GM19099 (cell line): ENCODE measurements around the gene CLGN.

Source experiments
- POLR2A ChIP-seq: IDR thresholded peaks from 3 replicates; pipeline ENCODE4 v1.6.1; 2011; ENCODE audit warnings: low read depth; ENCODE audit not compliant: insufficient read length; ENCODE audit errors: extremely low read depth

The CLGN gene, protein sequence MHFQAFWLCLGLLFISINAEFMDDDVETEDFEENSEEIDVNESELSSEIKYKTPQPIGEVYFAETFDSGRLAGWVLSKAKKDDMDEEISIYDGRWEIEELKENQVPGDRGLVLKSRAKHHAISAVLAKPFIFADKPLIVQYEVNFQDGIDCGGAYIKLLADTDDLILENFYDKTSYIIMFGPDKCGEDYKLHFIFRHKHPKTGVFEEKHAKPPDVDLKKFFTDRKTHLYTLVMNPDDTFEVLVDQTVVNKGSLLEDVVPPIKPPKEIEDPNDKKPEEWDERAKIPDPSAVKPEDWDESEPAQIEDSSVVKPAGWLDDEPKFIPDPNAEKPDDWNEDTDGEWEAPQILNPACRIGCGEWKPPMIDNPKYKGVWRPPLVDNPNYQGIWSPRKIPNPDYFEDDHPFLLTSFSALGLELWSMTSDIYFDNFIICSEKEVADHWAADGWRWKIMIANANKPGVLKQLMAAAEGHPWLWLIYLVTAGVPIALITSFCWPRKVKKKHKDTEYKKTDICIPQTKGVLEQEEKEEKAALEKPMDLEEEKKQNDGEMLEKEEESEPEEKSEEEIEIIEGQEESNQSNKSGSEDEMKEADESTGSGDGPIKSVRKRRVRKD

DNA sequence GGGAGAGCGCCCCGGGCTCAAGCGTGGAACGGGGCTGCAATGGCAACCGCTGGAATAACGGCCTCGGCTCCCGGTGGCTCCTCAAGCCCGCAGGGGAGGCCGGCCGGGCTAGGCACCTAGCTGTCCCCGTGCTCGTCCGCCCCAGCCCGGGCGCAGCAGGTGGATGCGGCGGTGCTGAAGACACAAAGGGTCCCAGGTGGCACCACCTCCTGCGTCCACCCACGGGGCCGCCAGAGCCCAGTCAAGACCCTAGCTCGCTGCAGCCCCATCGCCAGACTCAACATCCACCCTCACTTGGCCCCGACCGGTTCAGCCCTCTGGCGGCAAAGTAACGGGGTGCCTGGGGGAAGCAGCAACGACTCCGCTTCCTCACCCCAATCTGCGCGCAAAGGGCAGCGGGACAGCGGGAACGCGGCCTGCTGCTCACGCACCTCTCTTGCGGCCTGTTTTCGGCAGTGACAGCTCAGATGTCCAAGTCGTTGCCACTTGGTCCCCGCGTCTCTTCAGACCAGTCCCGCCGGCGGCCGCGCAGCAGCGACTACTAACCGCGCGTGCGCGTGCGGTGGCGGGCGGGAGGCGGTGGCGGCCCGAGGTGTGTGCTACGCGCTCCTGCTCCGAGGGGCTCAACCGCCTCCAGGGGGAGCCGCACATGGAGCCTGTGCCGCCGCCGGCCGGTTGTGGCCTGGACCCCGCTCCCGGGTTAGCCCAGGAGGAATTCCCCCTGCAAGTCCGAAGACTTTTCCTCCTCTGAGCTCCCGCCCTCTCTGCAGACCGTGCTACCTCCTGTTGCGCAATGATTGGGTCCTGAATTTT lies at the start of gene CLGN:
CLGN (minus strand) TSS at position 543 of the 813 bp plus-strand sequence. CDS start 14,570 bp downstream, outside the sequence.
- no peak for TF ChIP-seq POLR2A

DNA sequence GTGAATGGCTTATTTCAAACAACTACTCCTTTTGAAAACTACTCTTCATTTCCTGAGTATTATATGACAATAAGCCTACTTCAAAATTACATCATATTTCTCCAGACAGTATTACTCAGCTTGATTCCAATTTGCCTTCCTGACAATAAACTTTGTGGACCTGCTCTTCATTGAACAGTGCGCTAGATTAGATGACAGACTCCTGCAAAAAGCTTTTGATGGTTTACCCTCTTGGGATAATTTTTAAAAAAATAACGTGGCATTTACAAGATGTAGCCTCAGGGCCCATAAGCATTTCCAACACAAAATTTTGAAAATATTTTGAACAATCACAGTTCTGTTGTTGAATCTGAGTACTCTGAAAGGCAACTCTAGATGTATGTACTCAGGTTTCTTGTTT lies 44.7 kb upstream of the CLGN start:
- TF ChIP-seq POLR2A = no peak

DNA sequence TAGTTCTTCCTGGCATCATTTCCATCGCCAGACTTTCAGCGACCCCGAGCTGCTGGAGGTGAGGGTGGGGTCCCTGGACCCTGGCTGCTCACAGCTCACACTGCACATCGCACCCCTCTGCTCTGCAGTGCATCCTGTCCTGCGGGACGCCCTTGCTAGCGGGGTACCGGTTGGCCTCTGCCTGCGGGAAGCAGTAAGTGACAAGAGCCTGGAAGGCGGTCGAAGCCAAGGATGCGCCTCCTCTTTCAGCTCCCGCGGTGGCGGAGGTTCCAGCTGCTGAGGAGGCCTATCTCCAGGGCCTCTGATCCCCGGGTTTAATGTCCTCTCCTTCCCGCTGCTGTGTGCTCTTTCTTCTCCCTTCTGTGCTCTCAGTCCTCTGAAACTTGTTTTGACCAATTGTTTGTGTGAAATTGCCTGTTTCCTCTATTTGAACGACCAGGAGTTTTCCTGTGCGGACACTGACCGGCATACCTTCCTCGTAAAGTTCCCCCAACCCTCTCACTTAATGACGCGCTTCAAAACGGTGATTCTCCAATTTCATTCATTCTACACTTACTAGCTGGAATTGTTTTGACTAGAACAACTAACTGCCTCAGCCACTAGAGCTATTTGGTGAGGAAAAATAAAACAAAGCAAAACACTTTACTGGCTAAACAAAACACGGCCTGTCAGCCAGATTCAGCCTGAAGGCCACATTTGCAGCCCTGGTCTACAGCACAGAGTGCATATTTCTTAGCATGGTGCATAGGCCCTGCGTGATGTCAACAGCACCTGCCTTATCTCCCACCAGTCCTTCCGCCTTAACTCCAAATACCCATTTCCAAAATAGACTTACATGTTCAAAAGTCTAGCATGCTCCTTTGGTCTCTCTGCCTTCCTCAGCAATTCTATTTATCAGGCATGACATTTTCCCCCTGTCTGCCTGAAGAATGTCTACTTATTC lies 42.6 kb upstream of the CLGN start:
- no peak for TF ChIP-seq POLR2A

DNA sequence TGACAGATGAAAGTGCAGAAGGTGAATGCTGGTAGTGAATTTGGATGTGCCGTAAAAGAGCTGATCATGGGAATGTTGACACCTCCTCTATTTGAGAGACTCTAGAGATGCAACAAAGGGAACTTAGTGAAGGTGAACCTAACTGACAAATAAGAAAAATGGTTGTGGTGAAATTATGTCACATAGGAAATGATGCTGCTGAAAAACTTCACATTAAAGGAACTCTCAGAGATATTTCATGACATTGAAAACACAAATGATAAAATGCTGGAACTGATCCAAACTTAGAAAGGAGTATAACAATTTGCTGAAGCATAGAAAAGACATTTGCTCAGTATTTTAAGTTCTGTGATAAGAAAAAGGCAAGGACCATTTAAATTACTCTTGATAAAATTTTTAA lies 38.7 kb upstream of the CLGN start:
- no peak for TF ChIP-seq POLR2A

DNA sequence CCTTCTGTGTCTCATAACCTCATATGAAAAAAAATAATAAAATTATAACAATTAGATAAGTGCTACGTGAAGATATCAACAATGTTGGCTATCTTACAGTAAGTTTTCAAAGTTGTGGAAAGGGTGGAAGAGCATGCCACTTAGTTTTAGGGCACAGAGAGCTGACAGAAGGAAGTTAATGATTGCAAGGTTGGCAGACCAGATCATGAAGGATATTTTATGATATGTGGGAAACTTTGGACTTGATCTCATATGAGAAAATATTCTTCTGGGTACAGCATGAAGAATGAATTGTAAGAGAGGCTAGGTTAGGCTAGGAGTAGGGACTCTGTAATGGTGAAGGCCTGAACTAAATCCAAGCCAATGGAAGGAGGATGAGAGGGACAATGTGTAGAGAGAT lies 36.2 kb upstream of the CLGN start:
- no peak for TF ChIP-seq POLR2A

DNA sequence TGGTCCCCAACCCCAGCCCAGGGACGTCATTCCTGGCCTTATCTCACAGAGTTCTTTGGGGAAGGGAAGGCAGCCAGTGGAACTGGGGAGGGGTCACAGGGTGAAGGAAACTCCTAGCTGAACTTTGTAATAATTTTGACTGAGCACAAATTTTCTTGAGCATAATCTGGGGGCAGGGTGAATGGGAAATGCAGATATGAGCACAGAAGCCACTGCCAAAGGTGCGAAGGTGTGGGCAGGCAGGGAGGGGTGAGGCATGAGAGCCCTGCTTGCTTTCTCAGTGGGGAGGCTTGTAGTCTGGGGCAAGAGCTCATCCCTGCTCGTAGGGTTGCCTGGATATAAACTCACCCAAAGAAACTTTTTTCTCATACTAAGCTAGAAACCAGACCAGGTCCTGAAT lies 35.7 kb upstream of the CLGN start:
- no peak for TF ChIP-seq POLR2A

DNA sequence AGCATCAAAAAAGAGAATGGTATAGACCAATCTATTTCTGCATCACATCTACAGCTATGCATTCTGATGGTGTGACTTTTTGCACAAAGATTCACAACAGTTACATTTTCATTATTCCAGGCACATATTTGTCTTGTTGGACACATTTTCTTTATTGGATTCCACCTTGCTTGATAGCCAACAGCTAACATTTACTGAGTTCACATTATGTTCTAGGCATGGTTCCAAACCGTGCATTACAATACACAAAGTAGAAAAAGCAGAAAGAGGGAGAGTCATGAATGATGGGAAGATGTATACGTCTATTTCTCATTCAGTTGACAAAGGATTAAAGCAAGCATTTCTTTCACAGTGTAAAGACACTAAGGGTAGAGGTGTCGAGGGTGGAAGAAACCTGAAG lies 22.9 kb upstream of the CLGN start:
- no peak for TF ChIP-seq POLR2A

GRCh38 chr4:140448830-140449229 lies 21.4 kb upstream of the CLGN start:
- TF ChIP-seq POLR2A = no peak

DNA sequence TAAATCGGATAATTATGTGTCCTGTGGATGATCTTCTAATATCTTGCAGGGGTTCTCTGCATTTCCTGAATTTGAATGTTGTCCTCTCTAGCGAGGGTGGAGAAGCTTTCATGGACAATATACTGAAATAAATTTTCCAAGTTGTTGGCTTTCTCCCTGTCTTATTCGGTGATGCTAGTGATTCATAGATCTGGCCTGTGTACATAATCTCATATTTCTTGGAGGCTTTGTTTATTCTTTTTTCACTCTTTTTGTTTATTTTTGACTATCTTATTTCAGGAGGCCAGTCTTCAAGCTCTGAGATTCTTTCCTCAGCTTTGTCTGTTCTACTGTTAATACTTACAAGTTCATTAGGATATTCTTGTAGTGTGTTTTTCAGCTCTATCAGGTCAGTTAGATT lies 20.7 kb upstream of the CLGN start:
- TF ChIP-seq POLR2A = no peak

DNA sequence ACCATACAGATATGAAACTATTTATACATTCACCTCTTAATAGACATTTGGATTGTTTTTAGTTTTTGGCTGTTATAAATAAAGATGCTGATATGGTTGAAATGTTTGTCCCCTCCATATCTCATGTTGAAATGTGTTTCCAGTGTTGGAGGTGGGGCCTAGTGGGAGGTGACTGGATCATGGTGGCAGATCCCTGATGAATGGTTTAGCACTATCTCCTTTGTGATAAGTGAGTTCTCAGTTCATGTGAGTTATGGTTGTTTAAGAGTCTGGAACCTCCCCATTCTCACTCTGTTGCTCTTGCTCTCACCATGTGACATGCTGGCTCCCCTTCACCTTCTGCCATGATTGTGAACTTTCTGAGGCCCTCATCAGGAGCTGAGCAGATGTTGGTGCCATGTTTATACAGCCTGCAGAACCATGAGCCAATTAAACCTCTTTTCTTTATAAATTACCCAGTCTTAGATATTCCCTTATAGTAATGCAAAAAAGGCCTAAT lies 12.2 kb upstream of the CLGN start:
- TF ChIP-seq POLR2A = no peak

DNA sequence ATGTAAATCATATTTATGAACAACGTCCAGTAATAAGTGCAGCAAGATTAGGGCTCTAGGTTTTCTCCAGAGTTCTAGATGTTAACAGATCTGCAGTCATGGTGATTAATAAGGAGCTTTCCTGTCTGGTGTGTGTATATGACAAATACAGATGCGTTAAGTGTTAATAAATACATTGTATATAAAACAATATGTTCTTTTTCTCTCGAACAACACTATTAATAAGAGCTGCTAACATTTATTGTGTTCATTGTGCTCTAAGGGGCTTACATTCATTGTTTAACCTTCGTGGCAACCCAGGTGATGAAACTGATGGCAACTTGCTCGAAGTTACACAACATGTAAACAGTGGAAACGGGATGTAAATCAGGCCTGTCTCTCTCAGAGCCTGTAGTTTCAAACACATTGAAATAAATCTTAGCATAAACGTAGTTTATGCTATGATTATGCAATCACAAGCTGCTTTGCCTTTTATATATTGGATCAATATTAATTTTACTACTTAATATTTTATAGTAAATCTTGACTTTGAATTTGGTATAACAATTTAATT lies 547 bp upstream of the CLGN start:
- TF ChIP-seq POLR2A = no peak

DNA sequence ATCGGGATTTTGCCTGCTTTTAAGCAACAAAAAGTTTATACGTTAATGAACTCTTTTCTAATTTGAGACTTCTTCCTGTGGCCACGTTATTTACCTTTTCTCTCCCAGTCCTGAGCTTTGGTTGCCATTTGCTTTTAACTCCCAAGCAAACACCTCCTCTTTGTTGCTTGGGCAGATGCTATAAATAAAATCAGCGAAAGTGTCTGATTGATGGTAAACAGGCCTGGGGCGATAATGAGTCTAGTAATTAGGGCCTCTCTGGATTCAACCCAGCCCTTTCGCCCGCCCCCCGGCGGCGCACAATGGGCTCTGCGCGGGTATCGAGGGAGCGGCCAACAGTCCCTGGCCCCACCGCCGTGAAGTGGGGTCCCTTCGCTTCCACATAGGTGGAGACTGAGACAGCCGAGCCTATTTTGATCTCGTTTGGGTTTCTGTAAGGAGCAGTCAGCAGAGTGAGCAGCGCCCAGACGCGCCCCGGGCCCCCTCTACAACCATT lies 790 bp downstream of the CLGN start:
- no peak for TF ChIP-seq POLR2A

- TF ChIP-seq POLR2A = no peak
Measured at GRCh38 chr4:140423106-140423505, 4.3 kb downstream of the CLGN start.

DNA sequence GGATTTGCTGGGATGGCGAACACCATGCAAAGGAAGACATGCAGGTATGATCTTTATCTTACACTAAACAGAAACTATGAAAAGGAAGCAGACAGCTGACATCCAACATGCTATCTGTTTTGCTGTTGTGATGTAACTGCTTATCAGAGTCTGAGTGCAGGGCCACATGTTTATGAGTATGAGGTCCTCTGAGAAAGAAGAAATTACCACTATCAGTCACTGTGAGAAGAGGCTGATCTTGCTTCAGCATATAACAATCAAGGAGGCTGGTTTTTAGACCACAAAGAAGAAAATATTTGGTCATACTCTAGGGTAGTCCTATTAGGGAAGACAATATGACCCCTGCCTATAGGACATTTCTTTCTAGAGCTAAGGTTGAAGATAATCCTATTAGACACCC lies 18.5 kb downstream of the CLGN start:
- no peak for TF ChIP-seq POLR2A
